PFSK-1 (cell line): Measurements from ENCODE around the gene WDR53.

Source experiments
- FOXP2 ChIP-seq: optimal IDR thresholded peaks from 2 replicates; pipeline ENCODE3; 2011; ENCODE audit warnings: borderline replicate concordance, control low read depth, inconsistent platforms; ENCODE audit not compliant: insufficient read depth; ENCODE audit errors: extremely low read length, extremely low read depth
- POLR2AphosphoS5 ChIP-seq: IDR thresholded peaks from 2 replicates; pipeline ENCODE4 v1.6.1; 2012; ENCODE audit warnings: low read depth, mild to moderate bottlenecking, control low read depth, low read length, moderate library complexity
- SIN3A ChIP-seq: IDR thresholded peaks from 2 replicates; pipeline ENCODE4 v1.6.1; 2012; ENCODE audit warnings: mild to moderate bottlenecking, low read length, moderate library complexity, borderline replicate concordance; ENCODE audit not compliant: insufficient read depth
- TAF1 ChIP-seq: IDR thresholded peaks from 2 replicates; pipeline ENCODE4 v1.6.1; 2012; ENCODE audit warnings: low read length, control low read depth, borderline replicate concordance; ENCODE audit not compliant: insufficient read depth
- TF ChIP-seq, protein P1 (sequence below), 2 experiments: IDR thresholded peaks; 2 replicates each; pipeline versions ENCODE4 v1.6.1 to v1.8.0; 2011 to 2012; ENCODE audit warnings: low read depth in 2 of 2, low read length in 2 of 2, control low read depth in 1 of 2, inconsistent platforms in 1 of 2, mild to moderate bottlenecking in 1 of 2, moderate library complexity in 1 of 2; ENCODE audit not compliant: insufficient read depth in 1 of 2

DNA sequence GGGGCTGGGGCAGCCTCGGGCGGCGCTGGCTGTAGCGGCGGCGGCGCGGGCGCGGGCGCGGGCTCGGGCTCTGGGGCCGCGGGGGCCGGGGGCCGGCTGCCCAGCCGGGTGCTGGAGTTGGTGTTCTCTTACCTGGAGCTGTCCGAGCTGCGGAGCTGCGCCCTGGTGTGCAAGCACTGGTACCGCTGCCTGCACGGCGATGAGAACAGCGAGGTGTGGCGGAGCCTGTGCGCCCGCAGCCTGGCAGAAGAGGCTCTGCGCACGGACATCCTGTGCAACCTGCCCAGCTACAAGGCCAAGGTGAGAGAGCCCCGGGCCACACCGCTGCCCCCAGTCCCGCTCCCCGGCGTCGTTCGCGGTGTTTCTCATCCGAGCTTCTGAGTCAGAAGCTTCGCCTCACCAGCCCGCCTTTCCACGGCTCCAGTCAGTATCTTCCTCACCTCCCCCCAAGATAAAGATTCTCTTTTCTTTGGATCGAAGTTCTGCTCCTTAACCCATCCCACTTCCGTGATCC is 706 bp upstream of the WDR53 start:
- TF ChIP-seq POLR2AphosphoS5 (no peak), TAF1 (no peak), SIN3A (no peak), FOXP2 (no peak)
- TF ChIP-seq, protein P1, sequence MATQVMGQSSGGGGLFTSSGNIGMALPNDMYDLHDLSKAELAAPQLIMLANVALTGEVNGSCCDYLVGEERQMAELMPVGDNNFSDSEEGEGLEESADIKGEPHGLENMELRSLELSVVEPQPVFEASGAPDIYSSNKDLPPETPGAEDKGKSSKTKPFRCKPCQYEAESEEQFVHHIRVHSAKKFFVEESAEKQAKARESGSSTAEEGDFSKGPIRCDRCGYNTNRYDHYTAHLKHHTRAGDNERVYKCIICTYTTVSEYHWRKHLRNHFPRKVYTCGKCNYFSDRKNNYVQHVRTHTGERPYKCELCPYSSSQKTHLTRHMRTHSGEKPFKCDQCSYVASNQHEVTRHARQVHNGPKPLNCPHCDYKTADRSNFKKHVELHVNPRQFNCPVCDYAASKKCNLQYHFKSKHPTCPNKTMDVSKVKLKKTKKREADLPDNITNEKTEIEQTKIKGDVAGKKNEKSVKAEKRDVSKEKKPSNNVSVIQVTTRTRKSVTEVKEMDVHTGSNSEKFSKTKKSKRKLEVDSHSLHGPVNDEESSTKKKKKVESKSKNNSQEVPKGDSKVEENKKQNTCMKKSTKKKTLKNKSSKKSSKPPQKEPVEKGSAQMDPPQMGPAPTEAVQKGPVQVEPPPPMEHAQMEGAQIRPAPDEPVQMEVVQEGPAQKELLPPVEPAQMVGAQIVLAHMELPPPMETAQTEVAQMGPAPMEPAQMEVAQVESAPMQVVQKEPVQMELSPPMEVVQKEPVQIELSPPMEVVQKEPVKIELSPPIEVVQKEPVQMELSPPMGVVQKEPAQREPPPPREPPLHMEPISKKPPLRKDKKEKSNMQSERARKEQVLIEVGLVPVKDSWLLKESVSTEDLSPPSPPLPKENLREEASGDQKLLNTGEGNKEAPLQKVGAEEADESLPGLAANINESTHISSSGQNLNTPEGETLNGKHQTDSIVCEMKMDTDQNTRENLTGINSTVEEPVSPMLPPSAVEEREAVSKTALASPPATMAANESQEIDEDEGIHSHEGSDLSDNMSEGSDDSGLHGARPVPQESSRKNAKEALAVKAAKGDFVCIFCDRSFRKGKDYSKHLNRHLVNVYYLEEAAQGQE (IDR thresholded peaks at IDR 0.05; ENCODE audit: insufficient read depth in 1 of 2, low read depth in 2 of 2, low read length in 2 of 2), result no peak
